ENCODE results near the gene USP9X.
A peak's percentile ranks its signal among the peaks of the same experiment; 100 is the strongest.
"Not testable (repeated sequence)": the region's sequence is repeated elsewhere in the genome, so short reads cannot be mapped to it uniquely, and the experiment has no call there.

The USP9X gene

DNA sequence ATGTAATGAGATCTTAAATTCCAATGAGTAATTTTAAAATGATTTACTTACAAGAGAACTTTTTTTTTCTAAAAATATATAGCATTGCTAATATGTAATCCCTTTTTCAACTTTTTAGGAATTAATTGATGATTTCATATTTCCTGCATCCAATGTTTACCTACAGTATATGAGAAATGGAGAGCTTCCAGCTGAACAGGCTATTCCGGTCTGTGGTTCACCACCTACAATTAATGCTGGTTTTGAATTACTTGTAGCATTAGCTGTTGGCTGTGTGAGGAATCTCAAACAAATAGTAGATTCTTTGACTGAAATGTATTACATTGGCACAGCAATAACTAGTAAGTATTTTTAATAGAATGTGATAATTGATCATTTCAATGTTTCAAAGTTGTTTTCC is 113.2 kb downstream of the USP9X start:
- DNase-seq (ENCODE audit: low read depth), result no peak

DNA sequence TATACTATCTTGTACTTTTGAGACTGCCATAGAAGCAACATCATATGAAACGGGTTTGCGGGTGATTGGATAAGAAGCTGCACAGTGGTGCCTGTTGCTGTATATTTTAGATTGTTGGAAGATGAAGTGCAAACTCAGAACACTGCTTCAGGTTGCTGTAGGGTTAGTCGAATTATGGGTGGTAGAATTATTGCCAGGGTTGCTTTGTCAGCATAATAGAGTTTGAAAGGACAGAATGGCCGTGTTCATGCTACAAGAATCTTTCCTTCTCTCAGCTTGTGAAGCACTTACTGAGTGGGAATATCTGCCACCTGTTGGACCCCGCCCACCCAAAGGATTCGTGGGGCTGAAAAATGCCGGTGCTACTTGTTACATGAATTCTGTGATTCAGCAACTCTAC is 115.5 kb downstream of the USP9X start:
- no peak for DNase-seq (ENCODE audit: low read depth)

DNA sequence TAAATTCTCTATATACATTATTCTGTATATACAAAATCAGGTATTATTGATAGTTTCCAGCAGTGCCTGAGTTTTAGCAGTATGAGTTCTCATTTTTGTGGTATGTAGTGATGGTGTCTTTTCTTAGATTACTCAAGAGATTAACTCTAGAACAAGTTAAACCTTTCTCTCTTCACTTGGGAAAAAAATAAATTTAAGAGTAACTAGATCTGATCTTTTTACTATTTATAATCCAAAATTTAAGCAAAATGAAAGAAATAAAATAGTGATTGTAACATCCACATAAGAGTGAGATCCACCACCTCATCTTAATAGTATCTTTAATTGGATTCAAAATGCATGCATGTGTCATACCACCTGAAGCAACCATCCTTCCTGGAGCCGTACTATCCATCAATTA is 124.6 kb downstream of the USP9X start:
- DNase-seq (ENCODE audit: low read depth), result no peak

GRCh38 chrX:41224605-41225004 is 139.4 kb downstream of the USP9X start:
- DNase-seq (ENCODE audit: low read depth), result no peak

DNA sequence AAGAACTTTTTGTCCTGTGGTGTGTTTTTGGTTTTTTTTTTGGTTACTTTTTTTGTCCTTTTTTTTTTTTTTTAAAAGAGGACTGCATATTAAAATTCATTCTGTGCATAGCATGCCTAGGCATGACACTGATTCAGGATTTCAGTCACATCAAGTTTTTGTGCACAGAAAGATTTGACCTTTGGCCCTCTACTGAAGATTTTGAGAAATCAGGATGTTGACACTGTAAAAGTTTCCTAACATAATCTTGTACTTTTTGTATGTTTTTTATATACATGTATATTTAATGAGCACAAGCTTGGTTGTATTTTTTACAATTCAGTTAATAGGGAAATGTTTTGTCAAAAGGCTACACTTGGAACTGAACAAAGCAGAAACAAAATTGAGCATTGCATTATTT is 148.7 kb downstream of the USP9X start:
- no peak for DNase-seq (ENCODE audit: low read depth)

GRCh38 chrX:41234471-41234870 is 149.2 kb downstream of the USP9X start:
- not testable (repeated sequence) for DNase-seq (ENCODE audit: low read depth)

GRCh38 chrX:41234962-41235361 is 149.7 kb downstream of the USP9X start:
- DNase-seq (ENCODE audit: low read depth), result no peak

DNA sequence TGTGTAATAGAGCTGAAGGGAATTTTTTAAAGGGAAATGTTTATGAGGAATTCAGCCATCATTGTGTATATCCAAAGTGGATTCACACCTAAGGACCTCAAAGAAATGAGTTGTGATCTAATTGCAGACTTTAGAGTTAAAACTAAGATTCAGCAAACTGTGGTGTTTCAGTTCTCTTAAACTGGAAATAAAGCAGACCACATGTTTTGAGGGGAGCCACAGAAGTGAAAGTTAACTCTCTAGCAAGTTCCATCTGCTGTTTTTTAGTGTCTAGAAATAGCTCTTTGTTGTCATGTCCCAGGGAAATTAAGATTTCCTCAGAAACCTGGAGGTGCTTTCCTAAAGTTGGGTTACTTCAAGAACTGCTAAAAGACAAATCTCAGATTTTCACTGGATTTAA is 151.4 kb downstream of the USP9X start:
- DNase-seq (ENCODE audit: low read depth), result no peak

- no peak for DNase-seq (ENCODE audit: low read depth)
These were observed 155.3 kb downstream of the USP9X start for GRCh38 chrX:41240509-41240908.

DNA sequence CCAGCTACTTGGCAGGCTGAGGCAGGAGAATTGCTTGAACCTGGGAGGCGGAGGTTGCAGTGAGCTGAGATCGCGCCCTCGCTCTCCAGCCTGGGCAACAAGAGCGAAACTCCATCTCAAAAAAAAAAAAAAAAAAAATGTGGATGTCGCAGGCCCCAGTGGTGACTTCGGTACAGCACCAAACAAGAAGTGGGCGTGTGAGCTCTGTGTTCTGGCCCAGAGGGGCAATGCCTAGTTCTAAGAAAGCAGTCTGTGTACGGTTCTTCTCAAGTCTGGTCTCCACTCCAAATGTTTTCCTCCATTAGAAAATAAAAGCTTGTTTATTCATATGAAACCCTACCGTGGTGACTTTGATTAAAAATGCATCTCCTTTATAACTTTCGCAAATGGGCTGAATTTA is 156.7 kb downstream of the USP9X start:
- DNase-seq (ENCODE audit: low read depth), result no peak

GRCh38 chrX:41245641-41246040 is 160.4 kb downstream of the USP9X start:
- DNase-seq (ENCODE audit: low read depth), result no peak

DNA sequence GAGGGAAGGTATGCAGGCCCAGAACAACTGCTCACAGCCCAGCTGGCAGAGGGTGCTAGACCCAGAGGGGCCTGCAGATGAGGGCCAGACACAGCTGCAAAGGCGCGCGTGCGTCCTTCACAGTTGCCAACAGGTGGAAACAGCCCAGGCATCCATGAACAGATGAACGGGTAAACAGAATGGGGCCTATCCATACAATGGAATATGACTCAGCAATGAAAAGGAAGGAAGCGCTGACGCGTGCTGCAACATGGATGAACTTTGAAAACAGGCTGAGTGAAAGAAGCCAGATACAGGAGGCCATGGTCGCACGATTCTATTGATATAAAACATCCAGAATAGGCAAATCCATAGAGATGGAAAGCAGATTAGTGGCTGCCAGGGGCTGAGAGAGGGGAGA is 165.6 kb downstream of the USP9X start:
- no peak for DNase-seq (ENCODE audit: low read depth)

GRCh38 chrX:41257801-41258200 is 172.6 kb downstream of the USP9X start:
- DNase-seq (ENCODE audit: low read depth), result no peak

GRCh38 chrX:41258226-41258625 is 173.0 kb downstream of the USP9X start:
- no peak for DNase-seq (ENCODE audit: low read depth)

- no peak for DNase-seq (ENCODE audit: low read depth)
These were observed 173.6 kb downstream of the USP9X start for GRCh38 chrX:41258871-41259270.

DNA sequence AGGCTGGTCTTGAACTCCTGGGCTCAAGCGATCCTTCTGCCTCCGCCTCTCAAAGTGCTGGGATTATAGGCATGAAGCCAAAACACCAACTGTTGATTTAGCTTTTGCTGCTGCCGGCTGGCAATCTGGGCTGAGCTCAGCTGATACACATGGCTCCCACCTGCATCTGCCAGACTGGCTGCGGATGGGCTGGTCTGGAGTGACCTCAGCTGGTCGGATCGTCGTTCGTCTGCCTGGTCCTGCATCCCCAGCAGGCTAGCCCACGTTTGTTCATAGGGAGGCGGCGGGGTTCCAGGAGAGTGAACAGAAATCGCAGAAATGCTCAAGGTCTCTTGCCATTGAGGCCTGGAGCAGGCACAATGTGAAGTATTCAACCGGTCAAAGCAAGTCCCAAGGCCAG is 174.3 kb downstream of the USP9X start:
- DNase-seq (ENCODE audit: low read depth), result no peak

- peak; percentile 86 for DNase-seq (ENCODE audit: low read depth)
These were observed 180.4 kb downstream of the USP9X start for GRCh38 chrX:41265615-41266014.

DNA sequence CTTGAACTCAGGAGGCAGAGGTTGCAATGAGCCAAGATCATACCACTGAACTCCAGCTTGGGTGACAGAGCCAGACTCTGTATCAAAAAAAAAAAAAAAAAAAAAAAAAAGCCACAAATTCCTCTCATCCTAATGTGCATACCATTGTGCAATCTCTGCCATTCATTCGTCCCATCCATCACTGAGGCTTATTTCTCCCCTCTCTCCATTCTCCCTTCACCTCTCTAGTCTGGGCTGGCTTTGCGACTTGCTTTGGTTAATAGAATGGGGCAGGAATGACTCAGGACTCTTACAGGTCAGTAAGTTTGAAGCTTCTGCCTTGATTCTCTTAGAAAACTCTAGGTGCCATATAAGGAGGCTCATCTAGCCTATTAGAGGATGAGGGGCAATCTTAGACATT is 188.4 kb downstream of the USP9X start:
- DNase-seq (ENCODE audit: low read depth), result no peak

- DNase-seq (ENCODE audit: low read depth), result peak; percentile 40
These were observed 190.7 kb downstream of the USP9X start for GRCh38 chrX:41275661-41276609.

GRCh38 chrX:41276661-41277506 is 191.6 kb downstream of the USP9X start:
- DNase-seq (ENCODE audit: low read depth), result no peak

DNA sequence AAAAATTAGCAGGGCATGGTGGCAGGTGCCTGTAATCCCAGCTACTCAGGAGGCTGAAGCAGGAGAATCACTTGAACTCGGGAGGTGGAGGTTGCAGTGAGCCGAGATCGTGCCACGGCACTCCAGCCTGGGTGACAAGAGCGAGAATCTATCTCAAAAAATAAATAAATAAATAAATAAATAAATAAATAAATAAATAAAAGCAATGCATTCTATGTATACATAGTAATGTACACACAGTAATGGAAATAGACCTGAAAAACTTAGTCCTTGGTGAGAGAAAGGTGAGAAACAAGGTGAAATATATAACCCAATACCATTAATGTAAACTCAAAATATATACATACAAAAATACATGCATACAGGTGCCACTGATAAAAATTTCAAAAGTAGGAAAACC is 197.1 kb downstream of the USP9X start:
- DNase-seq (ENCODE audit: low read depth), result not testable (repeated sequence)

DNA sequence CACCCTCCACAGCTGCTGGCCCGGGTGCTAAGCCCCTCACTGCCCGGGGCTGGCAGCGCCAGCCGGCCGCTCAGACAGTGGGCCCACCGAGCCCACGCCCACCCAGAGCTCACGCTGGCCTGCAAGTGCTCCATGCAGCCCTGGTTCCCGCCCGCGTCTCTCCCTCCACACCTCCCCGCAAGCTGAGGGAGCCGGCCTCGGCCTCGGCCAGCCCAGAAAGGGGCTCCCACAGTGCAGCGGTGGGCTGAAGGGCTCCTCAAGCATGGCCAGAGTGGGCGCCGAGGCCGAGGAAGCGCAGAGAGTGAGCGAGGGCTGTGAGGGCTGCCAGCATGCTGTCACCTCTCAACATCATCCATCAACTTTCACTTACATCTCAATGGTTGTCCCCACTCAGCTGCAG is 200.7 kb downstream of the USP9X start:
- not testable (repeated sequence) for DNase-seq (ENCODE audit: low read depth)
